Transverse colon (tissue), 4 donors: ENCODE results near the gene HLA-G. TPM values are rescaled to one million over a fixed set of nuclear protein-coding genes. Genes with fewer than 3 reads are reported as not detected.

Experiments
- DNase-seq: peaks from one replicate; pipeline ENCODE4 v3.0.0-alpha.2; 2019
- H3K27ac ChIP-seq, 4 donors: fragments of 200-600 bp; sonication (generic); 2 replicates each; pipeline ENCODE4 v1.5.1; 2016 to 2018; ENCODE audit warnings: inconsistent platforms in 4 of 4
- H3K27me3 ChIP-seq: fragments of 200-600 bp; sonication (generic); 2 replicates; pipeline ENCODE4 v1.5.1; 2017; ENCODE audit warnings: inconsistent platforms
- H3K36me3 ChIP-seq, 4 donors: fragments of 200-600 bp; sonication (generic); 2 replicates each; pipeline ENCODE4 v1.5.1; 2017 to 2019; ENCODE audit warnings: inconsistent platforms in 4 of 4
- H3K4me1 ChIP-seq, 4 donors: fragments of 200-600 bp; sonication (generic); 2 replicates each; pipeline ENCODE4 v1.5.1; 2017 to 2020; ENCODE audit warnings: inconsistent platforms in 4 of 4
- H3K4me3 ChIP-seq, 4 donors: fragments of 200-600 bp; sonication (generic); 1 replicate in 1 of 4; 2 replicates in 3 of 4; pipeline versions ENCODE4 v1.5.1 to v1.6.1; 2017 to 2019; ENCODE audit warnings: inconsistent platforms in 4 of 4
- H3K9me3 ChIP-seq, 2 donors: fragments of 200-600 bp; sonication (generic); 2 replicates each; pipeline ENCODE4 v1.5.1; 2017 to 2019; ENCODE audit warnings: inconsistent platforms in 2 of 2
- CTCF ChIP-seq, 5 experiments: fragments of 200-600 bp in 3 of 5; fragments of 450-650 bp in 2 of 5; sonication (generic) in 3 of 5; IDR thresholded peaks; 1 replicate in 2 of 5; 2 replicates in 3 of 5; pipeline ENCODE4 v1.5.1; 2016 to 2017; ENCODE audit warnings: antibody characterized with exemption in 5 of 5, inconsistent platforms in 3 of 5, mild to moderate bottlenecking in 2 of 5, moderate library complexity in 1 of 5
- EP300 ChIP-seq: sonication (generic); formaldehyde crosslinking; IDR thresholded peaks from one replicate; pipeline ENCODE4 v1.6.1; 2017; ENCODE audit warnings: antibody characterized with exemption, low read depth
- POLR2A ChIP-seq: fragments of 450-650 bp; IDR thresholded peaks from one replicate; pipeline ENCODE4 v1.6.1; 2016; ENCODE audit warnings: antibody characterized with exemption, mild to moderate bottlenecking, moderate library complexity
- POLR2AphosphoS5 ChIP-seq, 3 donors: sonication (generic); formaldehyde crosslinking; IDR thresholded peaks; one replicate each; pipeline ENCODE4 v1.6.1; 2016; ENCODE audit warnings: antibody characterized with exemption in 3 of 3
- WGBS, 2 donors: methylation state at CpG; one replicate each; pipeline ENCODE4 v1.1.5; 2018; ENCODE audit warnings: low coverage in 1 of 2; 5-methylcytosine and 5-hydroxymethylcytosine counted together
- in situ Hi-C, 4 donors: fragments of 200-750 bp; cut with MboI; loops; one replicate each; pipeline versions ENCODE4 v1.15.0 to v1.15.1; 2017; ENCODE audit warnings: low sequenced_read_pairs in 3 of 4, low pct_ligation_motif_present in 1 of 4, low pct_unique_long_range_greater_than_20kb in 1 of 4
- intact Hi-C: fragments of 100-400 bp; cut with DNase I; formaldehyde crosslinking; loops from one replicate; pipeline ENCODE4 v1.15.1; 2023; ENCODE audit warnings: low total_unique reads
- total RNA-seq, 4 donors: library from RNA; depleted of rRNA; stranded (reverse); fragments of >200 nt; gene quantifications; one replicate each; pipeline ENCODE4 v1.1.0, GENCODE V29; 2016

HLA-G gene
- total RNA-seq, 4 donors from 2014 or later, result not detected

GRCh38 chr6:29841030-29841429 lies 13.4 kb downstream of the HLA-G start:
- intact Hi-C loops, result no loop called here
- peaks cover 65% of the 10 kb centered on the region for H3K27me3 ChIP-seq
- in situ Hi-C loops, result loop anchor here in 3 of 4 donors (10.0 to 25.0 kb wide), 4 partner anchors 104 to 174 kb away; partner anchors contain the start of gene HLA-F (in 1 of the 3)

GRCh38 chr6:29845405-29846006 lies 17.9 kb downstream of the HLA-G start:
- intact Hi-C loops (loop anchor here (5.0 kb wide), 1 partner anchor 162 kb away; no protein-coding TSS in a partner anchor), in situ Hi-C loops (loop anchor here in 3 of 4 donors (5.0 to 25.0 kb wide), 5 partner anchors 108 to 169 kb away; partner anchors contain the start of gene HLA-F (in 1 of the 3))
- H3K27me3 ChIP-seq, result peaks cover 66% of the 10 kb centered on the region
- TF ChIP-seq POLR2AphosphoS5 (IDR thresholded peaks at IDR 0.05), result no peak
- TF ChIP-seq EP300, result no peak
- TF ChIP-seq POLR2A, result no peak
- no peak for TF ChIP-seq CTCF (IDR thresholded peaks at IDR 0.05)
- 64 to 73% methylated on average over 2 of the region's 2 CpGs for WGBS, 2 donors
- H3K36me3 ChIP-seq, result no peaks in the 10 kb centered on the region
- peaks cover 0 to 6% of the 10 kb centered on the region in 2 donors for H3K9me3 ChIP-seq
- H3K4me3 ChIP-seq, result no peak overlapping the region
- DNase-seq, result peak; percentile 47
- H3K4me1 ChIP-seq, result peaks cover 0 to 6% (median 0%) of the 10 kb centered on the region in 4 donors
- H3K27ac ChIP-seq, result peak overlapping the region in 2 of 4 donors; percentile 7 to 40

More at GRCh38 chr6:29841030-29841429, 13.4 kb downstream of the HLA-G start:
- Histone ChIP-seq H3K36me3 (no peaks in the 10 kb centered on the region), H3K9me3 (peaks cover 0 to 6% of the 10 kb centered on the region in 2 donors), H3K4me1 (no peaks in the 10 kb centered on the region), H3K4me3 (no peak overlapping the region), H3K27ac (no peak overlapping the region)
- no peak for DNase-seq
- no peak for TF ChIP-seq CTCF (IDR thresholded peaks at IDR 0.05)
- no peak for TF ChIP-seq POLR2AphosphoS5 (IDR thresholded peaks at IDR 0.05)
- TF ChIP-seq EP300, result no peak
- no peak for TF ChIP-seq POLR2A

- Histone ChIP-seq H3K27me3 (peaks cover 63% of the 10 kb centered on the region), H3K4me1 (peaks cover 0 to 8% (median 0%) of the 10 kb centered on the region in 4 donors), H3K36me3 (no peaks in the 10 kb centered on the region), H3K4me3 (no peak overlapping the region), H3K9me3 (peaks cover 0 to 3% of the 10 kb centered on the region in 2 donors), H3K27ac (no peak overlapping the region)
- intact Hi-C loops (loop anchor here (5.0 kb wide), 1 partner anchor 159 kb away; no protein-coding TSS in a partner anchor), in situ Hi-C loops (loop anchor here in 3 of 4 donors (5.0 to 25.0 kb wide), 5 partner anchors 111 to 167 kb away; partner anchors contain the start of gene HLA-F (in 1 of the 3))
- TF ChIP-seq EP300 (no peak), POLR2A (no peak), CTCF (IDR thresholded peaks at IDR 0.05) (peak; percentile 88 to 95 (median 94)), POLR2AphosphoS5 (IDR thresholded peaks at IDR 0.05) (no peak)
- peak; percentile 87 for DNase-seq
- 0 to 6% methylated on average over 1 to 14 of the region's 14 CpGs for WGBS, 2 donors
Measured at GRCh38 chr6:29847871-29848630, 20.4 kb downstream of the HLA-G start.

GRCh38 chr6:29850011-29850553 lies 22.5 kb downstream of the HLA-G start:
- Histone ChIP-seq H3K9me3 (no peaks in the 10 kb centered on the region), H3K36me3 (no peaks in the 10 kb centered on the region), H3K4me3 (peak overlapping the region in 1 of 4 donors; percentile 10), H3K27me3 (peaks cover 55% of the 10 kb centered on the region), H3K27ac (no peak overlapping the region), H3K4me1 (peaks cover 0 to 8% (median 0%) of the 10 kb centered on the region in 4 donors)
- peak; percentile 53 for DNase-seq
- WGBS, 2 donors, result 10 to 31% methylated on average over 11 to 35 of the region's 38 CpGs
- in situ Hi-C loops (loop anchor here in 2 of 4 donors (25.0 kb wide), 2 partner anchors 162 to 337 kb away; no protein-coding TSS in a partner anchor), intact Hi-C loops (no loop called here)
- TF ChIP-seq EP300 (no peak), CTCF (IDR thresholded peaks at IDR 0.05) (no peak), POLR2AphosphoS5 (IDR thresholded peaks at IDR 0.05) (no peak), POLR2A (no peak)
